Calu3 (cell line): ENCODE results near the gene RARRES2. TPM values are rescaled to one million over a fixed set of nuclear protein-coding genes. Genes with fewer than 3 reads are reported as not detected.

ENCODE experiments used
- BruUV-seq: library from RNA; stranded (reverse); fragments of 400-500 nt; replicated peaks from 2 replicates; lab custom pipeline; 2021; lab: Mats Ljungman, UMichigan
- CTCF ChIA-PET: fragments of 300-600 bp; sonication (Branson Sonifier 250); formaldehyde crosslinking; loops from one replicate; lab custom pipeline; 2022; ENCODE audit warnings: antibody characterized with exemption; lab: Charles Lee
- DNase-seq: peaks from one replicate; pipeline ENCODE4 v3.0.0; 2022
- H3K27ac Mint-ChIP-seq: one replicate; pipeline ENCODE4 v1.8.0; 2022; ENCODE audit warnings: mixed read lengths; ENCODE audit not compliant: unreplicated experiment
- H3K27me3 Mint-ChIP-seq: one replicate; pipeline ENCODE4 v1.8.0; 2022; ENCODE audit warnings: mixed read lengths; ENCODE audit not compliant: unreplicated experiment
- H3K36me3 Mint-ChIP-seq: one replicate; pipeline ENCODE4 v1.8.0; 2022; ENCODE audit warnings: mild to moderate bottlenecking, moderate library complexity, mixed read lengths; ENCODE audit not compliant: insufficient read depth, unreplicated experiment
- H3K4me1 Mint-ChIP-seq: one replicate; pipeline ENCODE4 v1.8.0; 2022; ENCODE audit warnings: mild to moderate bottlenecking, low read depth, mixed read lengths; ENCODE audit not compliant: unreplicated experiment
- H3K4me3 Mint-ChIP-seq: one replicate; pipeline ENCODE4 v1.8.0; 2022; ENCODE audit warnings: mild to moderate bottlenecking, low read depth, moderate library complexity, mixed read lengths; ENCODE audit not compliant: unreplicated experiment
- H3K9me3 Mint-ChIP-seq: one replicate; pipeline ENCODE4 v1.8.0; 2022; ENCODE audit warnings: low read depth, mixed read lengths; ENCODE audit not compliant: unreplicated experiment
- intact Hi-C: fragments of 100-400 bp; cut with micrococcal nuclease; formaldehyde crosslinking; loops from one replicate; pipeline ENCODE4 v1.10.0; 2022; ENCODE audit not compliant: unreplicated experiment
- total RNA-seq: library from RNA; stranded (reverse); gene quantifications from 2 replicates; pipeline ENCODE4 v1.2.3, GENCODE V29; 2022
- TF ChIP-seq, protein P1 (sequence below): fragments of 200-600 bp; IDR thresholded peaks from one replicate; pipeline ENCODE4 v1.8.0; 2022; ENCODE audit warnings: antibody characterized with exemption; ENCODE audit not compliant: unreplicated experiment

The RARRES2 gene
- total RNA-seq, 1 experiment from 2014 or later = 13.0 TPM

DNA sequence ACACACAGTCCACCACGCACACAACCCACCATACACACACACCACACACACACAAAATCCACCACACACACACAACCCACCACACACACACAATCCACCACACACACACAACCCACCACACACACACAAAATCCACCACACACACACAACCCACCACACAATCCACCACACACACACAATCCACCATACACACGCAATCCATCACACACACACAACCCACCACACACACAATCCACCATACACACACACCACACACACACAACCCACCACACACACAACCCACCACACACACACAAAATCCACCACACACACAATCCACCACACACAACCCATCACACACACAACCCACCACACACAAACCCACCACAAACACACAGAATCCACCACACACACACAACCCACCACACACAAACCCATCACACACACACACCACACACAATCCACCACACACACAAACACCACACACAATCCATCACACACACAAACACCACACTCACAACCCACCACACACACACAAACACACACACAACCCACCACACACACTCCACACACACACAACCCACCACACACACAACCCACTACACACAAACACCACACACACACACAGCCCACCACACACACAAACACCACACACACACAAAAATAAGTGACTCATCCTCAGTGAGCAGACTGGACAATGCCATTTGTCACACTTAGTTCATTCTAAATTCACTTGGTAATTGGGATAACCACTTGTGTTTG is 18.4 kb upstream of the RARRES2 start:
- H3K27me3 Mint-ChIP-seq = no peaks in the 10 kb centered on the region
- no peak overlapping the region for H3K4me3 Mint-ChIP-seq
- H3K36me3 Mint-ChIP-seq = peaks cover 5% of the 10 kb centered on the region
- H3K9me3 Mint-ChIP-seq = peaks cover 3% of the 10 kb centered on the region
- H3K4me1 Mint-ChIP-seq = peaks cover 15% of the 10 kb centered on the region
- TF ChIP-seq, protein P1, sequence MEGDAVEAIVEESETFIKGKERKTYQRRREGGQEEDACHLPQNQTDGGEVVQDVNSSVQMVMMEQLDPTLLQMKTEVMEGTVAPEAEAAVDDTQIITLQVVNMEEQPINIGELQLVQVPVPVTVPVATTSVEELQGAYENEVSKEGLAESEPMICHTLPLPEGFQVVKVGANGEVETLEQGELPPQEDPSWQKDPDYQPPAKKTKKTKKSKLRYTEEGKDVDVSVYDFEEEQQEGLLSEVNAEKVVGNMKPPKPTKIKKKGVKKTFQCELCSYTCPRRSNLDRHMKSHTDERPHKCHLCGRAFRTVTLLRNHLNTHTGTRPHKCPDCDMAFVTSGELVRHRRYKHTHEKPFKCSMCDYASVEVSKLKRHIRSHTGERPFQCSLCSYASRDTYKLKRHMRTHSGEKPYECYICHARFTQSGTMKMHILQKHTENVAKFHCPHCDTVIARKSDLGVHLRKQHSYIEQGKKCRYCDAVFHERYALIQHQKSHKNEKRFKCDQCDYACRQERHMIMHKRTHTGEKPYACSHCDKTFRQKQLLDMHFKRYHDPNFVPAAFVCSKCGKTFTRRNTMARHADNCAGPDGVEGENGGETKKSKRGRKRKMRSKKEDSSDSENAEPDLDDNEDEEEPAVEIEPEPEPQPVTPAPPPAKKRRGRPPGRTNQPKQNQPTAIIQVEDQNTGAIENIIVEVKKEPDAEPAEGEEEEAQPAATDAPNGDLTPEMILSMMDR = no peak
- BruUV-seq = no TSS peak
- no peak for DNase-seq
- CTCF ChIA-PET = no interaction called here
- H3K27ac Mint-ChIP-seq = no peak overlapping the region
- intact Hi-C loops = no loop called here

DNA sequence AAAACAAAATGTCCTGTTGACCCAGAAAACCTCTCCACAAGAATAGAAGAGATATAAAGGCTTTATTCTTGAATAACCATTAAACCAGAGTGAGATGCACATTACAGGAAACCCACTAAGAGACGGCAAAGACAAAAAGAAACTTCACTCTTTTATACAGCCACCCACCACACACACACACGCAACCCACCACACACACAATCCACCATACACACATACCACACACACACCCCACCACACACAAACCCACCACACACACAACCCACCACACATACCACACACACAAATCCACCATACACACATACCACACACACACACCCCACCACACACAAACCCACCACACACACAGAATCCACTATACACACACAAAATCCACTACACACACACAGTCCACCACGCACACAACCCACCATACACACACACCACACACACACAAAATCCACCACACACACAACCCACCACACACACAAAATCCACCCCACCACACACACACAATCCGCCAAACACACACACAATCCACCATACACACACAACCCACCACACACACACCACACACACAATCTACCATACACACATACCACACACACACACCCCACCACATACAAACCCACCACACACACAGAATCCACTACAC is 17.7 kb upstream of the RARRES2 start:
- Mint-ChIP-seq H3K4me3 (no peak overlapping the region), H3K27ac (no peak overlapping the region), H3K27me3 (no peaks in the 10 kb centered on the region), H3K36me3 (peaks cover 5% of the 10 kb centered on the region), H3K9me3 (peaks cover 3% of the 10 kb centered on the region), H3K4me1 (peaks cover 15% of the 10 kb centered on the region)
- CTCF ChIA-PET = interaction anchor here (1.5 kb wide), 1 partner anchor 8 kb away, joined by 3 read pairs; no protein-coding TSS in a partner anchor
- TF ChIP-seq, protein P1 = no peak
- DNase-seq = no peak
- no TSS peak for BruUV-seq
- intact Hi-C loops = no loop called here

DNA sequence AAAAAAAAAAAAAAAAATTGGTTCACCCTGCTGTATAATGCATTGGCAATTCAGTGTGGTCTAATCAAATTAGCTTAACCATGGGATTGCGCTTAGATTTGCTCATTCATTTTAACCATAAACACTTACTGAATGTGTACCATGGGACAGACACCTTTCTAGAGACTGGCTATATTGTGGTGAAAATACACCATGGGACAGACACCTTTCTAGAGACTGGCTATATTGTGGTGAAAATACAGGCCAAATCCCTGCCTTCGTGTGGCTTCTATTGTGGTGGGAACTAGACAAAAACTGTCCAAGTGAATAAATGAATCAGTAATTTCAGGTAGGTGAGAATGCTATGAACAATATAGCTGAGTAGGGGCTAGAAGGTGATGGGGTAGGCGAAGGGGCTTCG is 17.0 kb upstream of the RARRES2 start:
- Mint-ChIP-seq H3K4me3 (no peak overlapping the region), H3K9me3 (peaks cover 3% of the 10 kb centered on the region), H3K27me3 (no peaks in the 10 kb centered on the region), H3K27ac (no peak overlapping the region), H3K4me1 (peaks cover 15% of the 10 kb centered on the region), H3K36me3 (peaks cover 5% of the 10 kb centered on the region)
- no TSS peak for BruUV-seq
- intact Hi-C loops = no loop called here
- TF ChIP-seq, protein P1 = no peak
- CTCF ChIA-PET = interaction anchor here (0.7 to 1.5 kb wide), 2 partner anchors 8 to 42 kb away, joined by 3 read pairs; no protein-coding TSS in a partner anchor
- no peak for DNase-seq

DNA sequence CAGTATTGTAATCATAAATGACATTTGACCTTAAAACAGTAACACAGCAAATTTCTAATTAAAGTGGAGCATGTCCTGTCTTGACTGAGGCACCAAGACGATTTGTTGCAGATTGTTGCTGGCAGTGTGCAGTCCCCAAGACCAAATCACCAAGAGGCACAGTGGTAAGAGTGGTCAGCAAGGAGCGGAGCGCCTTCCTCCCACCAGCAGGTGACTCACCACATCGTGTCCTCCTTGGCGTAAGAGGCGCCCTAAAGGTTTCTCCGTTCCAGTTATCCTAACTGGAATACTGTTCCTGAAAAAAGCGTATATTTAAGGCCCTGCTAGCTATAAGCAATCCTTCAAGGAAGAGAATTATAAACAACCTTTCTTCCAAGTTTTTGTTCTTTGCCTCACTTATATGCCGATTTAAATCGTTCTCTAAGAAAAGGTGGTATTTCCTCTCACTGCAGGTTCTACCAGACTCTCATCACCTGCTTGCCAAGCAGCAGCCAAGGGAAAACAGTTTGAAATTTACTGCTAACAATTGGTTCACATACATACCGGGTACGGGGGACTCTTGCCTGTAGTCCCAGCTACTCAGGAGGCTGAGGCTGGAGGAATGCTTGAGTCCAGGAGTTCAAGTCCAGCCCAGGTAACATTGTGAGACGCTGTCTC is 16.5 kb upstream of the RARRES2 start:
- Mint-ChIP-seq H3K27me3 (no peaks in the 10 kb centered on the region), H3K4me3 (no peak overlapping the region), H3K9me3 (peaks cover 3% of the 10 kb centered on the region), H3K27ac (no peak overlapping the region), H3K4me1 (peaks cover 15% of the 10 kb centered on the region), H3K36me3 (peaks cover 5% of the 10 kb centered on the region)
- DNase-seq = no peak
- no TSS peak for BruUV-seq
- CTCF ChIA-PET = interaction anchor here (0.7 to 1.5 kb wide), 2 partner anchors 9 to 42 kb away, joined by 3 read pairs; no protein-coding TSS in a partner anchor
- TF ChIP-seq, protein P1 = no peak
- intact Hi-C loops = no loop called here
